ENCODE measurements around the gene KRT10. TPM values are rescaled to one million over a fixed set of nuclear protein-coding genes. Genes with fewer than 3 reads are reported as not detected.
A peak's percentile ranks its signal among the peaks of the same experiment; 100 is the strongest.
"Not testable (repeated sequence)": the region's sequence is repeated elsewhere in the genome, so short reads cannot be mapped to it uniquely, and the experiment has no call there.

Gene KRT10
- total RNA-seq, 1 donor from 2014 or later, result 51.3 TPM

DNA sequence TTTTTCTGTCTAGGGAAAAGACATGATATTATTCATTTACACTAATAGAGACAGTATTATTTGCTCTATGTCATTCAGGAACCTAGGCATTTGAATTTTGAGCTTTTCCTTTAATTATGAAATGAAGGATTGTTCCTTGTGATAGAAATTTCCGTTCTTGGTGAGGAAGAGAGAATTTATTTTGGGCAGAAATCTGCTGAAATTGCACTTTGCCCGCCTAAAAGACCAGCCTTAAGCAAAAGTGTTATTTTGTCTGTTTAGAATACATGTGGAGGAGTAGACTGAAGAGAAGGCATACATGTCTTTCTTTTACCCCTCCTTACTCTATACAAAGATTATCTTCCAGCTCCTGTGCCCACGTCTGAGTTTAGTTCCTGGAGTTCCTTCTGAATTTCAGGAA is 16.8 kb upstream of the KRT10 start:
- intact Hi-C loops (cut with micrococcal nuclease), result no loop called here
- ATAC-seq (no peak), DNase-seq (no peak)

DNA sequence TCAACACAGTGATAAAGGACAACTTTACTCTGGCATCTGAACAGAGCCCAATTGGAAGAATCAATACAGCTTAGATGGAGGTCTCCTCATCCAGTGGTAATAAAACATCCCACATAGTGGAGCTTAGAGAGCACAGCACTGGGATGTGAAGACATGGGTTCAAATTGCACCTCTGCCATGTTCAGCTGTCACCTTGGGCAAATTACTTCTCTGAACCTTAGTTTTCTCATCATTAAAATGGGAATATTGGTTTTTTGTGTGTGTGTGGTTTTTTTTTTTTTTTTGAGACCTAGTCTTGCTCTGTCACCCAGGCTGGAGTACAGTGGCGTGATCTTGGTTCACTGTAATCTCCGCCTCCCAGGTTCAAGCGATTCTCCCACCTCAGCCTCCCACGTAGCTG is 13.6 kb upstream of the KRT10 start:
- no peak for DNase-seq
- no peak for ATAC-seq
- intact Hi-C loops (cut with micrococcal nuclease), result no loop called here

DNA sequence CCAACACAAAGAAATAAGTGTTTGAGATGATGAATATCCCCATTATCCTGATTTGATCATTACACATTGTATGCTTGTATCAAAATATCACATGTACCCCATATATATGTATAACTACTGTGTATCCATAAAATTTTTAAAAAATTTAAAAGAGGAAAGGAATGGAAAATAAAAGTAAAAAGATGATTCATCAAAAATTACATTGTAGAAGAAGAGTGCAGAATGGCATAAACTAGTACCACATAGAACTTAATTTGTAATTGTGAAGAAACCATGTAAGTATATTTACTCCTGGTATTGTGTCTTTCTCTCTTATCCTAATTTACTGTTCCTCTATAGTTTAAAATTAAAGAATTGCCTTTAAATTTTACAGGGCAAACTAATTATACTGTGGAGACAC is 11.5 kb upstream of the KRT10 start:
- intact Hi-C loops (cut with micrococcal nuclease), result no loop called here
- ATAC-seq, result no peak

DNA sequence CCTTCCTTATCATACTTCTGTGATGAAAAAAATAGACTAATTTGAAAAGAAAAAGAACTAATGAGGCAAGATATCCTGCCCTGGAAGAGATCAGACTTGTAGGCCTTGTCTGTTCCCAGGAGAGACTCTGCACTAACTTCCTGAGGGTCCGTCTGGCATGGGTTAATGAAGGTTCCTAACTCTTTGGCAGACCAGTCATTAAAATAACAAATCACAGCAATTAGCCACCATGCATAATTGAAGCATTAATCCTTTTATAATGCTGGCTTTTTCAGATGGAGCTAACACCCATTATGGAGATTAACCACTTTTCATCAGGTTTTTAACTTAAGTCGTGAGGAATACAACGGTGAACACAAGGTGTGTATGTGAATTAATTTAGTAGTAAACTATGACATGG is 10.4 kb upstream of the KRT10 start:
- ATAC-seq (no peak), DNase-seq (no peak)
- intact Hi-C loops (cut with micrococcal nuclease), result no loop called here

More for the DNA sequence above, 11.5 kb upstream of the KRT10 start:
- no peak for DNase-seq

DNA sequence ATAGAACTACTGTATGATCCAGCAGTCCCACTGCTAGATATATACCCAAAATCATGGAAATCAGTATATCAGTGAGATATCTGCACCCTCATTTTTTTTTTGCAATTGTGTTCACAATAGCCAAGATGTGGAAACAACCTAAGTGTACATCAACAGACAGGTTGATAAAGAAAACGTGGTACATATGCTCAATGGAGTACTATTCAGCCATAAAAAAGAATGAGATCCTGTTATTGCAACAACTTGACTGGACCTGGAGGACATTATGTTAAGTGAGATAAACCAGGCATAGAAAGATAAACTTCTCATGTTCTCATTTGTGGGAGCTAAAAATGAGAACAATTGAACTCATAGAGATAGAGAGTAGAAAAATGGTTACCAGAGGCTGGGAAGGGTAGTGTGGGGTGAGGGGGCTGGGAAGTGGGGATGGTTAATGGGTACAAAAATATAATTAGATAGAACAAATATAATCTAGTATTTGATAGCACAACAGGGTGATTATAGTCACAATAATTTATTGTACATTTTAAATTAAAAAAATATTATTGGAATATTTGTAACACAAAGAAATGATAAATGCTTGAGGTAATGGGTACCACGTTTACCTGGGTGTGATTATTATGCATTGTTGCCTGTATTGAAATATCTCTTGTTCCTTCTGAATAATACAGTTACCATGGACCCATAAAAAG is 7.8 kb upstream of the KRT10 start:
- intact Hi-C loops (cut with micrococcal nuclease), result no loop called here
- ATAC-seq (no peak), DNase-seq (no peak)

DNA sequence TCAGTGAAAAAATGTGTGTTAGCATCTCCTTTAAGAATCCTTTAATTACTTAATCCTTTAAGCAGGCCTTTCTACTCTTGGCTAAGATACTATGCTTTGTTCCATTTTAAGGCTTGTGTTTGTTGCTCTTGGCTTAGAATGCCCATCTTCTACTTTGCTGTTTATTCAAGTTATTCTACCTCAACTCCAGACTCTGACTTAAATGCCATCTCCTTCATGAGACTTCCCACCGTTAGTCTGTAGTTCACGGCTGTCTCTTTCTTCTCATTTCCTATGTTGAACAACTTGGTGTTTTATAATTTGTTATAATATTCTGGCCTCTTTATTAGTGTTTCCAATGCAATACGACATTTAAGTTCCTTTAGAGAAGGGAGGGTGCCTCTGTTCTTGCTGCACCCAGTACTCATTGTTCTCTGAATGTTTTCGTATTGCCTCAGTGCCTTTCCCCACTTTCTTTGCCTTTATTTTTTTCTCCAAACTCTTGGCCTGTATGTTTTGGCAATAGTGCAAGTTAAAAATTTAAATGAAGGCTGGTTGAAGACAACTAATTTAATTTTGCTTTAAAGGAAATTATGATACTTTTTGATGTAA is 6.1 kb upstream of the KRT10 start:
- peak; percentile 38 for ATAC-seq
- DNase-seq, result no peak
- intact Hi-C loops (cut with micrococcal nuclease), result no loop called here

DNA sequence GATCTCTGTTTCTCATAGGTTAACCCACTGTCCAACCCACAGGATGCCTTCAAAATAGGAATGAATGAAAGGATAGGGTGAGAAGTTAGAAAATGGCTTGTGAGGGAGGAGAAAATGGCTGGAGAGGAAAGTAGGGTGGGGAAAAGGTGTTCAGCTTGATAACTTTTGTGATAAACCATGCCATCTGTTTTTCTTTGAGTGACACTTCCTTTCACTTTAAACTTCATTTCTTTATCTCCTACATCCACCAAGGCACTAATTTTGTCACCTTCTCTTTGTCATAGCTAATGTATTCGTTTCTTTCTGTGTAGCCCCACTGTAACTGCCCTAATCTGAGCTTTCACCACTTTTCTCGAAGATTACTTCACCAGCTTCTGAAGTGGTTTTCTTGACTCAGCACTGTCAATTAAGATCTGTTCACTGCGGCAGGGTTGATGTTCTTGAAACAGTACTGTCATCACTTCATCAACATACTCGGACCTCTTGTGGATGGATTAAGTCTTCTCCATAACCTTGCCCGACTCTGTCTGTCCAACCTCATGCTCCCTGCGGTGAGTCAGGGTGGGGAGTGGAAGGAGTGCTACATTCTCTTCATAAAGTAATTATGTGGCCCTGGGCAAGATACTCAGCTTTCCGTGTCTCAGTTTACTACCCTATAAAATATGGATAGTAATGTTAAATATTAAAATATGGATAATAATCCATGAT is 5.5 kb upstream of the KRT10 start:
- intact Hi-C loops (cut with micrococcal nuclease), result no loop called here
- ATAC-seq, result peak; percentile 36

DNA sequence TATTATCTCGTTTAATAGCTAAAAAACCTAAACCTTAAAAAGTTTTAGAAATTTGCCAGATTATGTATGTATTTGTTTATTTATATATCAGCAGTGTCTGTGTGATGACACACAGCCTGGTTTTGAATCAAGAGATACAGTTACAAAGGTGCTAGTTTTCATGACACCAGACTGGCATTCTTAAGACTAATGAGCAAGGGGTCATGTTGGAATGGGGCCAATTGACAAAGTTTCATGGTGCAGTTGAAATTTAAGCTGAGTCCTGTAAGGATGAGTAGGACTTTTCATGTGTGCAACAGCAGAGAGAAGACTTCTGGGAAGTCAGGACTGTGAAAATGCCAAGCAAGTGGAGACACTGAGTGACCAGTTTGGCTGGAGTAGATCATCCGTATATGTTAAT is 3.2 kb upstream of the KRT10 start:
- ATAC-seq (no peak), DNase-seq (no peak)
- intact Hi-C loops (cut with micrococcal nuclease), result no loop called here

More for the DNA sequence above, 5.5 kb upstream of the KRT10 start:
- DNase-seq, result no peak

DNA sequence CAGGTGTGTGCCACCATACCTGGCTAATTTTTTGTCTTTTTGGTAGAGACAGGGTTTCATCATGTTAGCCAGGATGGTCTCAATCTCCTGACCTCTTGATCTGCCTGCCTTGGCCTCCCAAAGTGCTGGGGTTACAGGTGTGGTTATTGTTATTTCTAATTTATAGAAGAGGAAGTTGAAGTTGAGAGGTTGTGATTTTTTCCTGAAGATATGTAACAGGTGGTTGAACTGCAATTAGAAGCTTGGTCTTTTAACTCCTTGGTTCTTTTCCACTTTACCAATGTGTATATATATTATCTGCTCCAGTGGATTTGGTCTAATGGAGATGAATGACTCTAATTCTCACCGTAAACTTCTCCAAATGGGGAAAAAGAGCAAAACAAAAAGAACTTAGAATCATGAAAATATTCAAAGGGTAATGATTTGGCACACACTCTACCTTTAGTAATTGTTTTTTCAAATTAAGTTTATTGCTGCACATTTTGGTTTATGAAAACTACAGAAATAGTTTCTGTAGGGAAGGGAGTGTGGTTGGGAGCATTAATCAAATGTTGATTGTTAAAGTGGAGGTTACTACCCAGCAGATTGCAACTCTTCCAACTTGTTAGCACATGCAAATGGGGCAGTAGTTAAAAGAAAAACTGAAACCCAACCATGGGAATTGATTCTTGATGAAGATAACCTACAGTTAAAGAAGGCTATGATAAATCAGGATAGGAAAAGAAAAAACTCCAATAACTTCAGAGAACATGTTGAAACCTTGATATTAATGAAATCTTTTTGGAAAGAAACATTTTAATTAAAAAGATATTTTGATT is 1.8 kb upstream of the KRT10 start:
- intact Hi-C loops (cut with micrococcal nuclease), result no loop called here
- DNase-seq (no peak), ATAC-seq (no peak)

DNA sequence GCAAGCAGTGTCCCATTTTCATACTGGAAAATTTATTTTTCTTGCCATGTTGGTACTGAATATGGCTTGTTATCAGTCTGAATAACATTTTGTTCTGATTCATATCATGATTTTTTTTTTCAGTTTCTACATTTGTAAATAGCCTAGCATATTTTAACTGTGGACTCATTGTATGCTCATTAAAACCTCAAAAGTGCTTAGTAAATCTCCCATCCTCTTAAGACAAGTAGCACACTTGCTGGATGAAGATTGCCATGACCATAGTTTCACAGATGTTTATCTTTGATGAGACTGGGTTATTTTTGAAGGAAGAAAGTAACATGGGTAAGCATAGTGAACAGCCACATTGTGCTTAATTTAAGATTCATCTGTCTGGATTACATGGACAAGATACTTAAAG is 878 bp downstream of the KRT10 start:
- intact Hi-C loops (cut with micrococcal nuclease), result no loop called here
- no peak for ATAC-seq

DNA sequence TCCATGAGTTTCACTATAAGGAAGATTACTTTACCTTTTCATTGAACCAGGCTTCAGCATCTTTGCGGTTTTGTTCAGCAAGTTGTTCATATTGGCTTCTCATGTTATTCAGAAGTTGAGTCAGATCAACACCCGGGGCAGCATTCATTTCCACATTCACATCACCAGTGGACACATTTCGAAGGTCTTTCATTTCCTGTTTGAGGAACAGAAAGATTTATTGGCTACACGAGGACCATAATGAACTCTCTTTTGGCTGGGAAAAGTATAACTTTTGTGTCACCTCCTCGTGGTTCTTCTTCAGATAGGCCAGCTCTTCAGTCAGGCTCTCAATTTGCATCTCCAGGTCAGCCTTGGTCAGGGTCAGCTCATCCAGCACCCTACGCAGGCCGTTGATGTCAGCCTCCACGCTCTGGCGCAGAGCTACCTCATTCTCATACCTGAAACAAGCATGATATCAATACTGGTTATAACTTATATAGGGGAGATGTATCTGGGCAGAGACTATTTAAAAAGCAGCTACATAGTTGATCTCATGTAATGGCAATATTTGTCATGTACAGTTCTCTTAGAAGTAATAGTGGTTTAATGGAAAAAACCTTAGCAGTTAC is 2.1 kb downstream of the KRT10 start:
- intact Hi-C loops (cut with micrococcal nuclease), result no loop called here
- DNase-seq (no peak), ATAC-seq (no peak)

More for the DNA sequence above, 878 bp downstream of the KRT10 start:
- no peak for DNase-seq

DNA sequence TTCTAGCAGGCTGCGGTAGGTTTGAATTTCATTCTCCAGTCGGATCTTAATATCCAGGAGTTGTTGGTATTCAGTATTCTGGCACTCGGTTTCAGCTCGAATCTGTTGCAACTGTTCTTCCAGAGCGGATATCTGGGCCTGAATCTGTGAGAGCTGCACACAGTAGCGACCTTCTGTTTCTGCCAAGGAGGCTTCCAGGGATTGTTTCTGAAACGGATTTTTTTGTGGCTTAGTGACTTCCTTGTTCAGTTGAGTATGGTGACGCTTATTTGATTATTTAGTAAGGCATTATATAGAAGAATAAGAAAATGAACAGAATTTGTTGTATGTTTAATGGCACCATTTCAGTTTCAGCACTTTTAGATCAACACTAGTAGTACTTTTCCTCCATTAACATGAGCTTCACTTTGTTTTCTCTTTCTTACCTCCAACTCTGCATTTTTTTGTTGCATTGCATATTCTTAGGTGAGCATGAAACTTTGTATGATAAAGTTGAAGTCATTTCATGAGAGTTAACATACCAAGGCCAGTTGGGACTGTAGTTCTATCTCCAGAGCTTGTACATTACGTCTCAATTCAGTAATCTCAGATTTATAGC is 2.8 kb downstream of the KRT10 start:
- ATAC-seq (peak; percentile 38), DNase-seq (no peak)
- intact Hi-C loops (cut with micrococcal nuclease), result no loop called here

DNA sequence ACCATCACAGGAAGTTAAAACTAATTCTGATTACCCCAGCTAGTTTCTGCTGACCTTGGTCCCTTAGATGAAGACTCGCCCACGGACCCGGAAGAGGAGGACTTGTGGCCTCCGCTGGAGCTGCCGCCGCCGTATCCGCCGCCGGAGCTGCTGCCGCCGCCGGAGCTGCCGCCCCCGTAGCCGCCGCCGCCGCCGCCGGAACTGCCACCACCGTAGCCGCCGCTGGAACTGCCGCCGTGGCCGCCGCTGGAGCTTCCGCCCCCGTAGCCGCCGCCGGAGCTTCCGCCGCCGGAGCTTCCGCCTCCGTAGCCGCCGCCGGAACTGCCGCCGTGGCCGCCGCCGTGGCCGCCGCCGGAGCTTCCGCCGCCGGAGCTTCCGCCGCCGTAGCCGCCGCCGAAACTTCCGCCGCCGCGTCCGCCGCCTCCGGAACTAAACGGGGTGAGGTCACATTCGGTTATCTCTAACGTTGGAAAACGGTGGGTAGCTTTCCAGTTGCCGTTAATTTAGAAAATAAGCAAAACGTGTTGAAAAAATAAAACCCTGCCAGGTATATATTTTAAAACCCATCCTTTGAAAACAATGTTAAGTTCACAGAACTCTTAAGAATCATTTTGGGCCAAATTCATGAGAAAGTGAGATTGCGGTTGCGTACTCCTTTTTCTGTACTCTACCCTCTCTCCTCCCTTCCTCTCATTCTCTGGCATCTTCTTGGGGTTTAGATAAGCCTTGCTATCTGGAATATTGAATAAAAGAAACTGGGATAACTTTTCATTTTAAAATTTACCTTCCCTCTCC is 3.5 kb downstream of the KRT10 start:
- ATAC-seq (peak; percentile 96), DNase-seq (peak; percentile 89)
- intact Hi-C loops (cut with micrococcal nuclease), result no loop called here

DNA sequence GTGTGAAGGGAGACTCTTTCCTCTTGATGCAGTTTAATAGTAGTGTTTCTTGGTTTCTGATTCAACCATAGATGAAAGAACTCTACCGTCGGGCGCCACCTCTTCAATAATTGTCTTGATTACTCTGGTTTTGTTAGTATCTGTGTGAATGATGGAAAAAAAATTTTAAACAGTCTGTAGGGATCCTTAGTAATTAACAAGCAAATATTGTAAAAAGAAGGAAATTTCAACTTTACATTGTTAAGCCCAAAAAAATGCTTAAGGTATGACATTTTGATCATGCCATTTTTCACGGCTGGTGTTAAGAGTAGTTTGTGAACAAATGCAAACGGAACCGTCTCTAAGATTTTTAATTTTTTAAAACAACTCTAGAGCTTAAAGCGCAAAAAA is 4.1 kb downstream of the KRT10 start:
- intact Hi-C loops (cut with micrococcal nuclease), result no loop called here
- DNase-seq, result no peak
- no peak for ATAC-seq

DNA sequence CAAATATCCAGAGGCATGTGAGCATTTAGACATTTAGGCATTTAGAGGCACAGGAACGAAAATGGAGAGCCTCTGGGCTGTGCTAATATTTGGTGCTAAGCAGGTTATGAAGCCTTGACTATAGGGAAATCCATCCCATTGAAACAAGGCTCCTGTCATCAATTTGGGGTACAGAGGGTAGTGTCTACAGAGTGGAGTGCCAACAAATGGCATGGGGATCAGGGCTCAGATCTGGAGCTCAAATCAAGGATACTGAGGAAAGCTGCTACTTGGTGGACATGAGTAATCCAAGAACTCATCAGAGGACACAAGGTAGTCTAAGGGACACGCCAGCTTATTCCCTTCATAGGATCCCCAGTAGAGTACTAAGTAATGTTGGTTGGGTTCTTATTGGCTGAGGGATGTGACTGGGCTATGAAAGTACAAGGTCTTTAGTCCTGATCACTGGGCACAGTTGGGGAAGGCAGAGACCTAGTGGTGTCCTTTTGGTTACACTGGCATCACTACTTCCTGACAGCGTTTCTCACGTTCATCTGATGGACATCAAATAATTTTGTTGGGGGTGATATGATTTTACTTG is 5.2 kb downstream of the KRT10 start:
- ATAC-seq (no peak), DNase-seq (no peak)
- intact Hi-C loops (cut with micrococcal nuclease), result no loop called here

DNA sequence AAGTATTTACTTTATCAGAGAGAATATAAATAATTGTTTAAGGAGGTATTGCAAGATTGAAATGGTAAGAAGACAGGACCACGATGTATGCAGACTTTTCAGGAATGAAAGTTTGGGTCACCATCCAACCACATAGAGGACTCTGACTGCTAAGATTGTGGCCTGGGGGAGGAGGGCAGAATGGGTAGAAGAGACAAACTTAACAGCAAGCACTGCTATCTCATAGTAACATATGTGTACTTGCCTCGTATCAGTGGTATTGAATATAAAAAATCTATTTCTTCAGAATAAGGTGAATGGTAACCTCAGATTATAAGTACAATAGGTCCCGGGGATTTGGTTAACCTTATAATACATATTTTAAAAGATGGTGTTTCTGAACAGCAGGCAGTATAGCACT is 5.8 kb downstream of the KRT10 start:
- ATAC-seq, result no peak
- no peak for DNase-seq
- intact Hi-C loops (cut with micrococcal nuclease), result no loop called here

DNA sequence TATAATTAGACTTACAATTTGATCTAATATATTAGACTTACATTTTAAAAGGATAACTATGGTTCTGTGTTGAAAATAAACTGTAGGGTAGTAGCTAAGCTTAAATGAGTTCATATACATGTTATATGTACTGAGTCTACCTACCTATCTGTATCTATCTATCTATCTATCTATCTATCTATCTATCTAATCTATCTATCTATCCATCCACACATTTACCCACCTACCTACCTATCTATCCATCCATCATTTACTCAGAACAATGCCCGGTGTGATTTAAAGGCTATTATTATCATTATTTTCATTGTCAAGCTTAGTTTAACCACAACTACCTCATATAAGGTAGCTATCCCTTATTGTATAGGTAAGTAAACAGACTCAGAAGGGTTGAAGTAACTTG is 7.0 kb downstream of the KRT10 start:
- DNase-seq (no peak), ATAC-seq (no peak)
- intact Hi-C loops (cut with micrococcal nuclease), result no loop called here

DNA sequence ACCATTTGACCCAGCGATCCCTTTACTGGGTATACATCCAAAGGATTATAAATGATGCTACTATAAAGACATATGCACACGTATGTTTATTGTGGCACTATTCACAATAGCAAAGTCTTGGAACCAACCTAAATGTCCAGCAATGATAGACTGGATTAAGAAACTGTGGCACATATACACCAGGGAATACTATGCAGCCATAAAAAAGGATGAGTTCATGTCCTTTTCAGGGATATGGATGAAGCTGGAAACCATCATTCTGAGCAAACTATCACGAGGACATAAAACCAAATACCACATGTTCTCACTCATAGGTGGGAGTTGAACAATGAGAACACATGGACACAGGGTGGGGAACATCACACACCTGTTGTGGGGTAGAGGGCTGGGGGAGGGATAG is 7.8 kb downstream of the KRT10 start:
- DNase-seq; ATAC-seq; intact Hi-C loops (cut with micrococcal nuclease): not testable (repeated sequence)

All from left ventricle myocardium superior (tissue), 1 donor.